Measurements from ENCODE around the gene ACAP3.

GRCh38 chr1:1332031-1332755 is 24.5 kb upstream of the ACAP3 start:
- TF ChIP-seq CTCF (IDR thresholded peaks at IDR 0.05) (no peak), POLR2A (IDR thresholded peaks at IDR 0.05) (no peak)

All from lower leg skin (tissue), 3 donors.